Mucosa of stomach (tissue), 1 donor: ENCODE results near the gene CROT.

Experiments
- H3K27me3 ChIP-seq: one replicate; pipeline ENCODE4 v1.7.0; 2013; ENCODE audit warnings: mild to moderate bottlenecking, low read length; ENCODE audit not compliant: control insufficient read depth, insufficient read depth
- H3K36me3 ChIP-seq: one replicate; pipeline ENCODE4 v1.7.0; 2013; ENCODE audit warnings: low read length; ENCODE audit not compliant: control insufficient read depth, insufficient read depth
- H3K4me1 ChIP-seq: one replicate; pipeline ENCODE4 v1.7.0; 2013; ENCODE audit warnings: mild to moderate bottlenecking, low read length; ENCODE audit not compliant: control insufficient read depth, insufficient read depth
- H3K4me3 ChIP-seq: one replicate; pipeline ENCODE4 v1.7.0; 2013; ENCODE audit warnings: low read length
- H3K9ac ChIP-seq: one replicate; pipeline ENCODE4 v1.7.0; 2013; ENCODE audit warnings: mild to moderate bottlenecking, low read length, moderate library complexity
- H3K9me3 ChIP-seq: one replicate; pipeline ENCODE4 v1.7.0; 2013; ENCODE audit warnings: mild to moderate bottlenecking, low read length, moderate library complexity; ENCODE audit not compliant: control insufficient read depth
- donor health status: Pancreatic carcinoma.

Gene CROT

GRCh38 chr7:87395442-87396020 is 50.1 kb downstream of the CROT start:
- Histone ChIP-seq H3K4me3 (no peak overlapping the region), H3K9ac (no peak overlapping the region), H3K4me1 (no peaks in the 10 kb centered on the region), H3K36me3 (no peaks in the 10 kb centered on the region), H3K27me3 (no peaks in the 10 kb centered on the region), H3K9me3 (no peaks in the 10 kb centered on the region)

GRCh38 chr7:87398446-87398845 is 53.0 kb downstream of the CROT start:
- H3K27me3 ChIP-seq, result no peaks in the 10 kb centered on the region
- no peaks in the 10 kb centered on the region for H3K9me3 ChIP-seq
- no peak overlapping the region for H3K4me3 ChIP-seq
- no peaks in the 10 kb centered on the region for H3K4me1 ChIP-seq
- no peaks in the 10 kb centered on the region for H3K36me3 ChIP-seq
- no peak overlapping the region for H3K9ac ChIP-seq

GRCh38 chr7:87404674-87405073 is 59.2 kb downstream of the CROT start:
- no peaks in the 10 kb centered on the region for H3K27me3 ChIP-seq
- no peak overlapping the region for H3K9ac ChIP-seq
- no peaks in the 10 kb centered on the region for H3K4me1 ChIP-seq
- H3K9me3 ChIP-seq, result no peaks in the 10 kb centered on the region
- no peak overlapping the region for H3K4me3 ChIP-seq
- H3K36me3 ChIP-seq, result no peaks in the 10 kb centered on the region

GRCh38 chr7:87411186-87411585 is 65.7 kb downstream of the CROT start:
- Histone ChIP-seq H3K4me1 (no peaks in the 10 kb centered on the region), H3K9ac (no peak overlapping the region), H3K36me3 (no peaks in the 10 kb centered on the region), H3K4me3 (no peak overlapping the region), H3K27me3 (no peaks in the 10 kb centered on the region), H3K9me3 (no peaks in the 10 kb centered on the region)

GRCh38 chr7:87413029-87413428 is 67.6 kb downstream of the CROT start:
- no peak overlapping the region for H3K9ac ChIP-seq
- no peaks in the 10 kb centered on the region for H3K4me1 ChIP-seq
- H3K36me3 ChIP-seq, result no peaks in the 10 kb centered on the region
- H3K4me3 ChIP-seq, result no peak overlapping the region
- H3K27me3 ChIP-seq, result no peaks in the 10 kb centered on the region
- H3K9me3 ChIP-seq, result no peaks in the 10 kb centered on the region

- Histone ChIP-seq H3K36me3 (no peaks in the 10 kb centered on the region), H3K27me3 (no peaks in the 10 kb centered on the region), H3K4me3 (no peak overlapping the region)
Measured at GRCh38 chr7:87413951-87414793, 68.7 kb downstream of the CROT start.

GRCh38 chr7:87414794-87415188 is 69.3 kb downstream of the CROT start:
- Histone ChIP-seq H3K27me3 (no peaks in the 10 kb centered on the region), H3K4me1 (no peaks in the 10 kb centered on the region), H3K9ac (no peak overlapping the region), H3K4me3 (no peak overlapping the region), H3K36me3 (no peaks in the 10 kb centered on the region), H3K9me3 (no peaks in the 10 kb centered on the region)

More at GRCh38 chr7:87413951-87414793, 68.7 kb downstream of the CROT start:
- Histone ChIP-seq H3K9me3 (no peaks in the 10 kb centered on the region), H3K9ac (no peak overlapping the region), H3K4me1 (no peaks in the 10 kb centered on the region)

GRCh38 chr7:87416682-87417587 is 71.5 kb downstream of the CROT start:
- Histone ChIP-seq H3K9ac (no peak overlapping the region), H3K4me1 (no peaks in the 10 kb centered on the region), H3K9me3 (no peaks in the 10 kb centered on the region), H3K36me3 (no peaks in the 10 kb centered on the region), H3K27me3 (no peaks in the 10 kb centered on the region), H3K4me3 (no peak overlapping the region)

- no peaks in the 10 kb centered on the region for H3K9me3 ChIP-seq
- no peaks in the 10 kb centered on the region for H3K27me3 ChIP-seq
- no peaks in the 10 kb centered on the region for H3K36me3 ChIP-seq
- no peak overlapping the region for H3K9ac ChIP-seq
- H3K4me1 ChIP-seq, result no peaks in the 10 kb centered on the region
- no peak overlapping the region for H3K4me3 ChIP-seq
Measured at GRCh38 chr7:87420173-87420572, 74.7 kb downstream of the CROT start.

GRCh38 chr7:87424075-87424474 is 78.6 kb downstream of the CROT start:
- no peaks in the 10 kb centered on the region for H3K36me3 ChIP-seq
- no peak overlapping the region for H3K4me3 ChIP-seq
- no peaks in the 10 kb centered on the region for H3K9me3 ChIP-seq
- H3K27me3 ChIP-seq, result no peaks in the 10 kb centered on the region
- no peak overlapping the region for H3K9ac ChIP-seq
- H3K4me1 ChIP-seq, result no peaks in the 10 kb centered on the region

GRCh38 chr7:87426160-87426559 is 80.7 kb downstream of the CROT start:
- no peak overlapping the region for H3K9ac ChIP-seq
- no peaks in the 10 kb centered on the region for H3K36me3 ChIP-seq
- no peak overlapping the region for H3K4me3 ChIP-seq
- no peaks in the 10 kb centered on the region for H3K27me3 ChIP-seq
- no peaks in the 10 kb centered on the region for H3K9me3 ChIP-seq
- no peaks in the 10 kb centered on the region for H3K4me1 ChIP-seq

- no peak overlapping the region for H3K9ac ChIP-seq
- no peaks in the 10 kb centered on the region for H3K27me3 ChIP-seq
- no peaks in the 10 kb centered on the region for H3K9me3 ChIP-seq
- H3K4me3 ChIP-seq, result no peak overlapping the region
- H3K4me1 ChIP-seq, result no peaks in the 10 kb centered on the region
- no peaks in the 10 kb centered on the region for H3K36me3 ChIP-seq
Measured at GRCh38 chr7:87427288-87427687, 81.8 kb downstream of the CROT start.
